Activated naive CD4-positive, alpha-beta T cell treated with anti-CD3 and anti-CD28 coated beads, Interleukin-2, amount 50 U/mL, for 16 hours (primary cell): Measurements from ENCODE around the gene PRCP.
A peak's percentile ranks its signal among the peaks of the same experiment; 100 is the strongest.

Experiments used
- DNase-seq: peaks from one replicate; pipeline ENCODE4 v3.0.0-alpha.2; 2020

The PRCP gene

GRCh38 chr11:82906931-82907330 lies 6.7 kb upstream of the PRCP start:
- no peak for DNase-seq

- no peak for DNase-seq
Observed at GRCh38 chr11:82906236-82906635, 6.0 kb upstream of the PRCP start.

GRCh38 chr11:82903843-82904586 lies 3.8 kb upstream of the PRCP start:
- no peak for DNase-seq

GRCh38 chr11:82902880-82903279 lies 2.6 kb upstream of the PRCP start:
- DNase-seq, result no peak

- DNase-seq, result no peak
Observed at GRCh38 chr11:82901922-82902485, 1.8 kb upstream of the PRCP start.

GRCh38 chr11:82901165-82901921 lies 1.1 kb upstream of the PRCP start, which contains the start of gene DDIAS:
DDIAS (plus strand) TSS chr11:82901736; CDS start chr11:82914739, 13,003 bp downstream.
- DNase-seq, result peak; percentile 94

- no peak for DNase-seq
Observed at GRCh38 chr11:82899957-82900276, 313 bp downstream of the PRCP start.

- no peak for DNase-seq
Observed at GRCh38 chr11:82899186-82899820, 927 bp downstream of the PRCP start.

GRCh38 chr11:82898241-82898640 lies 2.0 kb downstream of the PRCP start:
- no peak for DNase-seq

- no peak for DNase-seq
Observed at GRCh38 chr11:82896183-82896582, 4.0 kb downstream of the PRCP start.

GRCh38 chr11:82895437-82896091 lies 4.7 kb downstream of the PRCP start:
- DNase-seq, result no peak

GRCh38 chr11:82892611-82893169 lies 7.5 kb downstream of the PRCP start:
- DNase-seq, result no peak

GRCh38 chr11:82890936-82891335 lies 9.3 kb downstream of the PRCP start:
- DNase-seq, result no peak

GRCh38 chr11:82890002-82890341 lies 10.3 kb downstream of the PRCP start:
- no peak for DNase-seq

GRCh38 chr11:82889133-82890001 lies 10.9 kb downstream of the PRCP start:
- no peak for DNase-seq

- no peak for DNase-seq
Observed at GRCh38 chr11:82883853-82884252, 16.4 kb downstream of the PRCP start.

GRCh38 chr11:82874646-82875523 lies 25.3 kb downstream of the PRCP start:
- no peak for DNase-seq

GRCh38 chr11:82873919-82874333 lies 26.3 kb downstream of the PRCP start:
- no peak for DNase-seq

GRCh38 chr11:82872377-82873150 lies 27.7 kb downstream of the PRCP start:
- DNase-seq, result no peak

- DNase-seq, result no peak
Observed at GRCh38 chr11:82871646-82872045, 28.6 kb downstream of the PRCP start.
